HG03520 (cell line): ENCODE data around the gene SFXN4.
"Not testable (repeated sequence)": the region's sequence is repeated elsewhere in the genome, so short reads cannot be mapped to it uniquely, and the experiment has no call there.

Source experiments
- ATAC-seq: cut with Tn5 transposase; IDR thresholded peaks from one replicate; pipeline ENCODE4 v1.9.1; 2021; ENCODE audit warnings: mild to moderate bottlenecking, moderate library complexity; ENCODE audit not compliant: unreplicated experiment

Gene SFXN4

DNA sequence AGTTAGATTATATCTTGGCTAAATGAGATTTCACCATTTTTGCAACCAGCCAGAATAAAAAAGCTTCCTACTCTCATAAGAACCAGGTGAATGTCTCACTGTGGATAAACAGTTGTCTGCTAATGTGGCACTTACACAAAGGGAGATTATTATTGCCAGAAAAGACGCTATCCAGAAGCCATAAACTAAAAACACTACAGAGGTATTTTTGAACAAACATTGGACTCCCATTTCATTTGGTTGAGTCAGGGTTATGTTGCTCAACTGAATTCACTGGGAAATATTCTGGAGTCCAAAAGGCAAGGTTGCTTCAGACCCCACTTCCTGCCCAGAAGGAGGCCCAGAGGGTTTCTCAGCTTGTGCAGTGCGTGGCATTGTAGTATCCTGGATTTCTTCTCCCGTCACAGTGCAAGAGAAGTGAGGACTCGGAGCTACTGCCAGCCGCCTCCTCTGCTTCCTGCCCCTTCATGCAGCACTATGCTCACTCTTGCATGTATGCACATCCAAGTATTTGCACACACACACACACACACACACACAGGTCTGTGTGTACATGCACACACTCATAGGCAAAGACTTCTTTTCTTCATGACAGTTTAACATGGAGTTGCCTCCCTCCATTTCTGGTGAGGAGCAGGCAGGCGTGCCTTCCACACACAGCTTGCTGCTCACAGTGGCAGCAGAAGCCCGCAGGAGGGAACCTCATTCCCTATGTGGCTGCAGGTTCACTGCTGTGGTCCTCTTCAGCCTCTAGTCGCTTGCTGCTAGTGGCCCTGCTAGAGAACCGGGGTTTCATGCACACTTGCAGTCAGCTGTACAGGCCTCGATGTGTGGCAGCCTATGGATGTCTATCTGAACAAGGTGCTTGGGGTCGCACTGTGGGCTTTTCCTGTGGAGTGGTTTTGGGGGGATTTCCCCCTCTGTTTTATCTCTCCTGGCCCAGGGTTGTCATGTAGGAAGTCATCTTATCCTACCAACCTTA, 51.5 kb downstream of the SFXN4 start:
- ATAC-seq, result no peak

DNA sequence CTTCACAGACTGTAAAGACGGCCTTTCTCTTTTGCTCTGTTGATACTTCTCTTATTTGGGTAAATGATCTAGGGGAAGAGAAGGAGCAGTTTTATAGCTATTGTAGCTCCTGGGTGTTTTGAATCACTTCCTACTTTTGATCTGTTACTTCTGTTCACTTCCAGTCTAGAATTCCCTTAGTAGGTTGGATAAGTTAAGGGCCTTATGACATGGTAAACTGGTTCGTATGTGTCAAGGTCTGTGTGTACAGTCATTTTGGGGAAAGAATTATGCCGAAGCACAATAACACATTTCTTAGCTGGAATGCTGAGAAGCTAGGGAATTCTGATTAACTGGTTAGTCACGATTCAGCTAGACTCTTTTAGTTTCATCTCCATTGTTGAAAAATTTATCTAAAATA, 53.5 kb downstream of the SFXN4 start:
- no peak for ATAC-seq

DNA sequence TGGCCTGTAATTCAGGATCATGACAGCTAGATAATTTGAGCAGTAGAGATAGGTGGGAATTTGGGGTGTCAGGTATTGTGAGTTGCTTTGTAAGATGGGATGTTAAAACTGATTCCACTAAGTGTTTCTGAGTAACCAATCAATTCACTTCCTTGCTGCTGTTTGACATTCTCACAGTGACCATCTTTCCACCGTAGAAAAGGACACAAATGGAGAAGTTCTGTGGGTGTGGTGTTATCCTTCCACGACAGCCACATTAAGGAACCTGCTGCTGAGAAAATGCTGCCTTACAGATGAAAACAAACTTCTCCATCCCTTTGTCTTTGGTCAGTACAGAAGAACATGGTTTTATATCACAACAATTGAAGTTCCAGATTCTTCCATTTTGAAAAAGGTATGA, 57.7 kb downstream of the SFXN4 start:
- not testable (repeated sequence) for ATAC-seq

DNA sequence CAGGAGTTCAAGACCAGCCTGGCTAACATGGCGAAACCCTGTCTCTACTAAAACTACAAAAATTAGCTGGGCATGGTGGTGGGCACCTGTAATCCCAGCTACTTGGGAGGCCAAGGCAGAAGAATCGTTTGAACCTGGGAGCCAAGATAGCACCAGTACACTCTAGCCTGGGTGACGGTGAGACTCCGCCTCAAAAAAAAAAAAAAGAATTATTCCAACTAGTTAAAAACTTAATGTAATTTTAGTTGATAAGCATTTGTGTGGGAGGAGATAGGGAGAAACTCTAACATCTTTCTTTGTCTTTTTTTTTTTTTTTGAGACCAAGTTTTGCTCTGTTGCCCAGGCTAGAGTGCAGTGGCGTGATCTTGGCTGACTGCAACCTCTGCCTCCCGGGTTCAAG, 58.4 kb downstream of the SFXN4 start:
- not testable (repeated sequence) for ATAC-seq

DNA sequence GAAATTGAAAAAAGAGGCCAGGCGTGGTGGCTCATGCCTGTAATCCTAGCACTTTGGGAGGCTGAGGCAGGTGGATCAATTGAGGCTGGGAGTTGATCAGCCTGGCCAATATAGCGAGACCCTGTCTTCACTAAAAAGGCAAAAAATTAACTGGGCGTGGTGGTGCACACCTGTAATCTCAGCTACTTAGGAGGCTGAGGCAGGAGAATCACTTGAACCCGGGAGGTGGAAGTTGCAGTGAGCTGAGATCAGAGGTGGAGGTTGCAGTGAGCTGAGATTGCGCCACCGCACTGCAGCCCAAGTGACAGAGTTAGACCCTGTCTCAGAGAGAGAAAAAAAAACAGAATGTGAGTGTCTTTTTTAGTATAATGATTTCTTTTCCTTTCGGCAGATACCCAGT, 59.6 kb downstream of the SFXN4 start:
- ATAC-seq, result not testable (repeated sequence)

DNA sequence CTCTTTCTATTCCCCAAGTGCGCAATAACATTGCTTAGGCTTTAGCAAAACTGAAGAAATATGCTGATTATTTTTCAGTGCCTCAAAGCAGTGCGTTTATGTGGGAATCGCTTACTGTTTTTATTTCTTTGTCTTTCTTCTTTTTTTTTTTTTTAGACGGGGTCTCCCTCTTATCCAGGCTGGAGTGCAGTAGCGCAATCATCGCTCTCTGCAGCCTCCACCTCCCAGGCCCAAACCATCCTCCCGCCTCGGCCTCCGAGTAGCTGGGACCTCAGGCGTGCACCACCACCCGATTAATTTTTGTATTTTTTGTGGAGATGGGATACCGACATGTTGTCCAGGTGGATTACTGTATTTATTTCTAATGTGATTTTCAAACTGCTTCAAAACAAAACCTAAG, 60.4 kb downstream of the SFXN4 start:
- ATAC-seq, result no peak

DNA sequence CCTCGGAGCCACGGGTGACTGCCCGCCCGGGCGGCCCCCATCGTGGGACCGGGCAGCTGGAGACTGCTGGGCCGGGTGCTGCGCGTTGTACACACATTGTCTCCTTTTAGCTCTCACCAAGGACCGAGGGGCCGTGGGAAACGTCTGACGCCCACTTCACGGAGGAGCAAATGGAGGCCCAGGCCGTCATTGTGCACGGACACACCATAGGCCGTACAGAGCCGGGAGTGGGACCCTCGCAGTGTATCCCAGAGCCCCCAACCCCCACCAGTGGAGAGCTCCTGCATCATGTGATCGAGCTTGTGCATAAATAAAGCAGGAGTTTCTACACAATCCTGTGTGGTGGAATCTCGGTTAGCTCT, 60.9 kb downstream of the SFXN4 start:
- ATAC-seq, result no peak

DNA sequence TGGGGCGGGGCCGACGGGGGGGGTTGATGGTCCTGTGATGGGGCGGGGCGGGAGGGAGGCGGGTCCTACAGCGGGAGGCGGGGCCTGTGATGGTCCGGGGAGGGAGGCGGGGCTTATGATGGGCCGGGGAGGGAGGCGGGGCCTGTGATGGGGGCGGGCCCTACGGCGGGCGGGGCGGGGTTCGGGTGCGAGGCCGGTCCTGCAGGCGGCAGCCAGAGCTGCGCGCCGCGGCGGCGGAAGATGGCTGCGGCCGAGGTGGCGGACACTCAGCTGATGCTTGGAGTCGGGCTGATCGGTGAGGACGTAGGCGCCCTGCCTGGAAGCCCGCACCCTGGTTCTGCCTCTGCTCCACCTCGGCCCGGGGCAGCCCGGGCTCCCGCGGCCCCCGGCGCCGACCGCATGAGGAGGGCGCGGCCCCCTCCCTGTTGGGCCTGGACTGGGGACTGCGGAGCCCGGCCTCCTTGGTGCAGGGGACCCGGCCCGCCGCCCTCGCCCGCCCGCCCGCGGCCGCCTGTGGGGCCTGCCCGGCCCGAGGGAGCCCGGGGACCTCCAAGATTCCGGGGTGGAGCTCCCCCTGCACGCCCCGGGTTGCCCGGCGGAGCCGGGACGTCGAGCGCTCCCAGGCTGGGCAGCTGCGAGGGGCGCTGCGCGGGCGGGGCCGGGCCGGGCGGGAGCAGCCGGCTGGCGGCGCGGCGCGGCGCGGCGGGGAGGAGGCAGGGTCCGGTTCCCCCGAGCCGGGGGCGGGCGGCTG, 61.4 kb downstream of the SFXN4 start, which contains the start of gene DENND10:
DENND10 (plus strand) TSS at position 211 of the 751 bp plus-strand sequence; CDS start at position 241, 30 bp downstream.
- ATAC-seq, result peak; percentile 86

DNA sequence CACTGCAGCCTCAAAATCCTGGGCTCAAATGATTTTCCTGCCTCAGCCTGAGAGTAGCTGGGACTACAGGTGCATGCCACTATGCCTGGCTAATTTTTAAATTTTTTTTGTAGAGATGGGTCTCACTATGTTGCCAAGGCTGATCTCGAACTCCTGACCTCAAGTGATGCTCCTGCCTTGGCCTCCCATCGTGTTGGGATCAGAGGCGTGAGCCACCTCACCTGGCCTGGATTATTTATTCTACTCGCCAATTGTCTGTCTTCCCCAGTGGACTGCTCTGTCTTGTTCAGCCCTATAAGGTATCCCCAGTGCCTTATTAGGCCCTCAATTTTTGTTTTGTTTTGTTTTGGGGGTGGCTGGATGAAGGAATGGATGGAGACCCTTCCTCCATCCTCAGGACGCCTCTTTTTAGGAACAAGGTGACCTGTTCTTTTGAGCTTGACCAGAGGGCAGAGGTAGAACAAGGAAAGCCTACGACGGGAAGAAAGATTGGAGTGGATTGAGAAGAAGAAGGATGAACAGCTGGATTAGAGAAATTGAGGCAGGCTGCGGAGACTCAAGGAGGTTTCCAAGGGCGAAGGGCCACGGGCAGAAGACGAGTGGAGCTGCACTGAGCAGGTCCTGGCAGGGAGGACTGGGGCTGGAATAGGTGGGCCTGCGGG, 62.1 kb downstream of the SFXN4 start:
- no peak for ATAC-seq

DNA sequence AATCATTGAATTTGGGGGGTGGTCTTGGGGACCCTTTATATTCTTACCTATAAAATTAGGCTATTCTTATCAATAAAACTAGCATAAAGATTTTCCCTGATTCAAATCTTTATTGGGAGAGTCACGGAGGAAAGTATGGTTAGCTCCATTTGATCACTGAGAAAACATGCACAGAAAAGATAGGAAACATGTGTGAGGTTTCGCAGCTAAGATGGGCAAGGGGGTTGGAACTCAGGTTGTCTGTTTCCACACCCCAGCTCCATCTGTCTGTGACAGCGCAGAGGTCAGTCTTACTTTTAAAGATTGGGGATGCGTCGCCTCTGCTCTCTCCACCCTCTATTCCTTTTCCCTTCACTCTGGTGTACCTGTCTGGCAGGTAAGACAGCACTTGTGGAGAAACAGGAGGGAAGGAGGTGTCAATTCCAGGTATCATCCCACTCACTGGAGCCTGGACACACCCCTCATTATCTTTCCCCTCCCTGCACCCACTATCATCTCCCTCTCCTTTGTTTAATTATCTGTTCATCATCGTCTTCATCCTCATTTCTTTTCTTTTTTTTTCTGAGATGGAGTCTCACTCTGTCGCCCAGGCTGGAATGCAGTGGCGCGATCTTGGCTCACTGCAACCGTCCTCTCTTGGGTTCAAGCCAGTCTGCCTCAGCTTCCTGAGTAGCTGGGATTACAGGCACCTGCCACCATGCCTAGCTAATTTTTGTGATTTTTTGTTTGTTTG, 64.0 kb downstream of the SFXN4 start:
- no peak for ATAC-seq

DNA sequence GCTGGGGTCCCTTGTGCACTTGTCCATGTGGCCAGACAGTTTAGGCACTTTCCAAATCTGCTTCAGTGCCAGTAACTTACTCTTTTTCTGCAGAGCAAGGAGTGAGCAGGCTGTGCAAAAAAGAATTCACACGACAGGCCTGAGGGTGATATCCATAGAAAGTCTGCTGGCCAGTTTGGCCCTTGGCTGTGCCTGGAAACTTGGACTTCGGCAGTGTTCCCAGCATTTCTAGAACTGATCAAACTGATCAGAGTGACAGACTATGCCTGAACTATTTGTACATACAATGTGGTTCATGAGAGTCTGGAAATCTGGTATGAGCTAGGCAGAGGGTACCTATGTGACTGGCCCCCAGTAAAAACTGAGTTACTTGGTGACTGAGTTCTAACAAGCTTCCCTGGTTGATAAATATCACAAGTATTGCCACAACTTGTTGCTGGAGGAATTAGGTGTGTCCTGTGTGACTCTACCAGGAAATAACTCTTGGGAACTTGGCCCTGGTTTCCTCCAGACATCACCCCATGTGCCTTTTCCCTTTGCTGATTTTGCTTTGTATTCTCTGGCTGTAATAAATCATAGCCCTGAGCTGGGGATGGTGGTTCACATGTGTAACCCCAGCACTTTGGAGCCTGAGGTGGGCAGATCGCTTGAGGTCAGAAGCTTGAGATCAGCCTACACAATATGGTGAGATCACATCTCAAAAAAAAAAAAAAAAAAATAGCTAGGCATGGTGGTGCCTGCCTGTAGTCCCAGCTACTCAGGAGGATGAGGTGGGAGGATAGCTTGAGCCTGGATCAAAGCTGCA, 64.9 kb downstream of the SFXN4 start:
- no peak for ATAC-seq

DNA sequence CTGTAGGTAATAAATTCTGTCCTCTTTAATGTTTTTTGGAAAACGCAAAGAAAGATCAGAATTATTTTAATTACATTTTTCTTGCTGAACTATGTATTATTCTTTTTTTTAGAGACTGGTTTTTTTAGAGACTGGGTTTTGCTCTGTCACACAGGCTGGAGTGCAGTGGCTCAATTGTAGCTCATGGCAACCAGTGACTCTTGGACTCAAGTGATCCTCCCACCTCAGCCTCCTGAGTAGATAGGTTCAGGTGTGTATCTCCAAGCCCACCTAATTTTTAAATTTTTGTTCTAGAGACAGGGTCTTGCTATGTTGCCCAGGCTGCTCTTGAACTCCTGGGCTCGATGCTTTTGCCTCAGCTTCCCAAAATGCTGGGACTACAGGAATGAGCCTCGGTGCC, 66.9 kb downstream of the SFXN4 start:
- ATAC-seq, result no peak

DNA sequence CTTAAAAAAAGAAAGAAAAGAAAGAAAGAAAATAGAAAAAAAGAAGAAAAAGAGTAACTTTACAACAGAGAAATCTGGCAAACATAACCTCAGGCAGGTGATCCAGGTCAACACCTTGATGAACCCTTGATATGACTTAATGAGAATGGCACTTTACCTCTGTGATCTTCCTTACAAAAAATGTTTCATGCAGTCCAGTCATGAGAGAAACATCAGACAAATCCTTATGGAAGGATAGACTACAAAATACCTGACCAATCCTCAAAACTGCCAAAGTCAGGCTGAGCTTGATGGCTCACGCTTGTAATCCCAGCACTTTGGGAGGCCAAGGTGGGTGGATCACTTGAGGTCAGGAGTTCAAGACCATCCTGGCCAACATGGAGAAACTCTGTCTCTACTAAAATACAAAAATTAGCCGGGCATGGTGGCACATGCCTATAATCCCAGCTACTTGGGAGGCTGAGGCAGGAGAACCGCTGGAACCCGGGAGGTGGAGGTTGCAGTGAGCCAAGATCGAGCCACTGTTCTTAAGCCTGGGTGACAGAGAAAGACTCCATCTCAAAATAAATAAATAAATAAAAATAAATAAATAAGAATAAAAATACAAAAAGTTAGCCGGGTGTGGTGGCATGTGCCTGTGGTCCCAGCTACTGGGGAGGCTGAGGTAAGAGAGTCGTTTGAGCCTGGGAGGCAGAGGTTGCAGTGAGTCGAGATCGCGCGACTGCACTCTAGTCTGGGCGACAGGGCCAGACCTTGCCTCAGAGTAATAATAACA, 68.7 kb downstream of the SFXN4 start:
- not testable (repeated sequence) for ATAC-seq

DNA sequence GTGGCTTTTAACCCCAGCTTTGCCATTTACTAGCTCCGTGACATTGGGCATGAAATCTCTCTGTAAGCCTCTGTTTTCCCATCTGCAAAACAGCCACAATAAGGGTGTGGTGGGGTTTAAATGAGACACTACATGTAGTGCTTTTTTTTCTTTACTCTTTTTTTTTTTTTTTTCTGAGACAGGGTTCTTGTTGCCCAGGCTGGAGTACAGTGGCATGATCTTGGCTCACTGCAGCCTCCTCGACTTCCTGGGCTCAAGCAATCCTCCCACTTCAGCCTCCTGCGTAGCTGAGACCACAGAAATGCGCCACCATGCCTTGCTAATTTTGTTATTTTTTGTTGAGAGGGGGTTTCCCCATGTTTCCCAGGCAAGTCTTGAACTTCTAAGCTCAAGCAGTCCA, 69.9 kb downstream of the SFXN4 start:
- ATAC-seq, result no peak

DNA sequence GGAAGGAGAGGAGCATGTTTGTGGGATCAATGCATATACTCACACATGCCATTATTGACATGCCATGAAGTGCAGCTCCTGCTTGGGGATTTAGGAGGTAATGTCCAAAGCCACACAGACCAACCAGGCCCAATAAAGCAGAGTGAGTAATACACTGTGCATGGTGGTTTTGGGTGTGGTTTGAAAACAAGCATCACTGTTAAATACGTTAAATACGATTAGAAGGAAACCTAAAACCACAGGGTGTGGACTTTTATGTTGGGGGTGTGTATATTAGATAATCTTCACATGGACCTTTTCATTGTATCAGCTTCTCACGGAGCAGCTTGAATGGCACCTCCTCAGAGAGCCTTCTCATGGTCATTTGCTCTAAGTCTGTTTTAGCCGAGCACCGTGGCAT, 74.5 kb downstream of the SFXN4 start:
- no peak for ATAC-seq
